IMR-90 (cell line): ENCODE results near the gene FFAR2. TPM values are rescaled to one million over a fixed set of nuclear protein-coding genes. Genes with fewer than 3 reads are reported as not detected.
"Not testable (repeated sequence)": the region's sequence is repeated elsewhere in the genome, so short reads cannot be mapped to it uniquely, and the experiment has no call there.

ENCODE experiments used
- ATAC-seq: fragments of 200-7000 bp; cut with Tn5 transposase; 2 replicates; pipeline ENCODE4 v1.9.1; 2020; ENCODE audit warnings: low read depth, mild to moderate bottlenecking, moderate library complexity
- BruUV-seq: library from RNA; stranded (reverse); fragments of 400-500 nt; replicated peaks from 2 replicates; lab custom pipeline; 2021; lab: Mats Ljungman, UMichigan
- CTCF ChIA-PET: fragments of 300-600 bp; formaldehyde crosslinking; extraction: SDS; loops from one replicate; lab custom pipeline; 2021; ENCODE audit warnings: antibody characterized with exemption; lab: Yijun Ruan, JAX
- POLR2A ChIA-PET: fragments of 300-600 bp; sonication (Branson Sonifier 250); formaldehyde crosslinking; loops from one replicate; lab custom pipeline; 2022; ENCODE audit warnings: antibody characterized with exemption; ENCODE audit not compliant: unreplicated experiment; lab: Charles Lee
- DNase-seq: peaks from one replicate; pipeline ENCODE4 v3.0.0; 2013
- H2AFZ ChIP-seq: replicated peaks from 2 replicates; pipeline ENCODE3; 2013; ENCODE audit warnings: low read length, mild to moderate bottlenecking; ENCODE audit not compliant: poor library complexity
- H2AK5ac ChIP-seq: 2 replicates; pipeline ENCODE4 v1.6.1; 2013; ENCODE audit warnings: low read depth, low read length, inconsistent platforms
- H2AK9ac ChIP-seq: replicated peaks from 2 replicates; pipeline ENCODE3; 2013; ENCODE audit warnings: mild to moderate bottlenecking, low read depth, low read length, moderate library complexity; ENCODE audit not compliant: poor library complexity
- H2BK120ac ChIP-seq: 2 replicates; pipeline ENCODE4 v1.6.1; 2013; ENCODE audit warnings: low read depth, low read length, inconsistent platforms
- H2BK15ac ChIP-seq: 3 replicates; pipeline ENCODE4 v1.6.1; 2013; ENCODE audit warnings: low read depth, low read length, inconsistent platforms
- H2BK20ac ChIP-seq: 2 replicates; pipeline ENCODE4 v1.6.1; 2013; ENCODE audit warnings: low read depth, mild to moderate bottlenecking, inconsistent platforms, low read length, moderate library complexity
- H2BK5ac ChIP-seq: 2 replicates; pipeline ENCODE4 v1.6.1; 2013; ENCODE audit warnings: mild to moderate bottlenecking, low read depth, low read length, inconsistent platforms; ENCODE audit not compliant: poor library complexity, severe bottlenecking
- H3K14ac ChIP-seq: replicated peaks from 2 replicates; pipeline ENCODE4 v1.6.1; 2013; ENCODE audit warnings: low read depth, low read length, inconsistent platforms
- H3K18ac ChIP-seq: 2 replicates; pipeline ENCODE4 v1.6.1; 2013; ENCODE audit warnings: low read depth, low read length, control low read depth
- H3K23ac ChIP-seq: 2 replicates; pipeline ENCODE4 v1.6.1; 2013; ENCODE audit warnings: low read depth, low read length, inconsistent platforms
- H3K27ac ChIP-seq: 2 replicates; pipeline ENCODE4 v1.5.1; 2013; ENCODE audit warnings: mild to moderate bottlenecking, control low read depth, low read length; ENCODE audit not compliant: insufficient read depth
- H3K27me3 ChIP-seq: 2 replicates; pipeline ENCODE4 v1.6.1; 2013; ENCODE audit warnings: low read length; ENCODE audit not compliant: control insufficient read depth, insufficient read depth
- H3K36me3 ChIP-seq: 2 replicates; pipeline ENCODE4 v1.6.1; 2013; ENCODE audit warnings: low read length, mixed read lengths; ENCODE audit not compliant: control insufficient read depth, insufficient read depth
- H3K4ac ChIP-seq: 2 replicates; pipeline ENCODE4 v1.6.1; 2013; ENCODE audit warnings: low read depth, low read length, inconsistent platforms
- H3K4me1 ChIP-seq: 2 replicates; pipeline ENCODE4 v1.6.1; 2013; ENCODE audit warnings: low read length, mixed read lengths; ENCODE audit not compliant: control insufficient read depth, insufficient read depth
- H3K4me2 ChIP-seq: 2 replicates; pipeline ENCODE4 v1.6.1; 2013; ENCODE audit warnings: low read depth, mild to moderate bottlenecking, control low read depth, low read length, moderate library complexity
- H3K4me3 ChIP-seq: 2 replicates; pipeline ENCODE4 v1.5.1; 2013; ENCODE audit warnings: low read depth, mild to moderate bottlenecking, control low read depth, low read length, moderate library complexity; ENCODE audit not compliant: insufficient read depth
- H3K56ac ChIP-seq: 2 replicates; pipeline ENCODE4 v1.6.1; 2013; ENCODE audit warnings: low read length, inconsistent platforms; ENCODE audit not compliant: insufficient read depth; ENCODE audit errors: extremely low read depth
- H3K79me1 ChIP-seq, 2 experiments: 2 replicates each; pipeline ENCODE4 v1.6.1; 2013; ENCODE audit warnings: low read length in 2 of 2, inconsistent platforms in 1 of 2, low read depth in 1 of 2
- H3K9ac ChIP-seq: 2 replicates; pipeline ENCODE4 v1.6.1; 2013; ENCODE audit warnings: low read depth, low read length, control low read depth
- H3K9me1 ChIP-seq: 2 replicates; pipeline ENCODE4 v1.6.1; 2013; ENCODE audit warnings: low read length, inconsistent platforms; ENCODE audit not compliant: insufficient read depth
- H3K9me3 ChIP-seq: 2 replicates; pipeline ENCODE4 v1.6.1; 2013; ENCODE audit warnings: low read length; ENCODE audit not compliant: control insufficient read depth, insufficient read depth
- H4K20me1 ChIP-seq: 2 replicates; pipeline ENCODE4 v1.6.1; 2013; ENCODE audit warnings: low read length, inconsistent platforms; ENCODE audit not compliant: insufficient read depth
- H4K5ac ChIP-seq: 2 replicates; pipeline ENCODE4 v1.6.1; 2013; ENCODE audit warnings: mild to moderate bottlenecking, low read depth, low read length, control low read depth
- H4K8ac ChIP-seq, 2 experiments: 2 replicates each; pipeline ENCODE4 v1.6.1; 2013; ENCODE audit warnings: low read depth in 2 of 2, low read length in 2 of 2, control low read depth in 1 of 2, inconsistent platforms in 1 of 2
- H4K91ac ChIP-seq: 2 replicates; pipeline ENCODE4 v1.6.1; 2013; ENCODE audit warnings: low read depth, low read length, inconsistent platforms; ENCODE audit not compliant: insufficient read depth
- WGBS, 2 experiments: methylation state at CpG; one replicate each; pipeline versions ENCODE4 v1.1.5 to v1.1.7; 2013; ENCODE audit warnings: missing lambda C conversion rate in 2 of 2; ENCODE audit not compliant: insufficient read length in 1 of 2; ENCODE audit errors: extremely low coverage in 2 of 2; 5-methylcytosine and 5-hydroxymethylcytosine counted together
- dilution Hi-C: fragments of 300-500 bp; cut with HindIII; formaldehyde crosslinking; loops from one replicate; pipeline ENCODE4 v1.14.3; 2018; ENCODE audit warnings: low sequenced_read_pairs; ENCODE audit not compliant: unreplicated experiment
- in situ Hi-C: fragments of 300-500 bp; cut with MboI; formaldehyde crosslinking; loops from 3 replicates; pipeline ENCODE4 v1.14.3; 2019; ENCODE audit warnings: low sequenced_read_pairs, inconsistent platforms, mixed read lengths
- intact Hi-C: fragments of 100-400 bp; cut with micrococcal nuclease; formaldehyde crosslinking; loops from 2 replicates; pipeline ENCODE4 v1.10.0; 2022
- polyA plus RNA-seq, 3 experiments: library from polyadenylated mRNA; depleted of rRNA; stranded (reverse); fragments of >200 nt; gene quantifications; 2 replicates each; pipeline ENCODE4 v1.2.3, GENCODE V29; 2012; ENCODE audit warnings: low replicate concordance in 1 of 3
- total RNA-seq: library from RNA; depleted of rRNA; stranded (reverse); fragments of >200 nt; gene quantifications from 2 replicates; pipeline ENCODE4 v1.2.3, GENCODE V29; 2012

Gene FFAR2
- total and polyA plus RNA-seq, 2 of the 4 experiments (the other 2 are of a cell fraction) = not detected

GRCh38 chr19:35401416-35401815, 46.6 kb upstream of the FFAR2 start:
- H3K4me2 ChIP-seq, H2BK20ac ChIP-seq, H3K9ac ChIP-seq, H2AFZ ChIP-seq, H2AK9ac ChIP-seq, CTCF ChIA-PET, H3K9me3 ChIP-seq, H3K56ac ChIP-seq, H3K4me3 ChIP-seq, H4K5ac ChIP-seq, POLR2A ChIA-PET, H3K9me1 ChIP-seq, H3K27me3 ChIP-seq, intact Hi-C loops, H3K27ac ChIP-seq, dilution Hi-C loops, H3K23ac ChIP-seq, H3K79me1 ChIP-seq, H4K8ac ChIP-seq, in situ Hi-C loops, DNase-seq, H3K36me3 ChIP-seq, H4K20me1 ChIP-seq, H2BK120ac ChIP-seq, H3K14ac ChIP-seq, H4K91ac ChIP-seq, BruUV-seq, H3K4ac ChIP-seq, H2BK5ac ChIP-seq, H2BK15ac ChIP-seq, ATAC-seq, H3K18ac ChIP-seq, H3K4me1 ChIP-seq, H2AK5ac ChIP-seq: not testable (repeated sequence)
- WGBS, 2 experiments = 63% methylated on average over 2 of the region's 9 CpGs; no CpG with 5 or more reads in 1 of the 2 experiments
